D721Med (cell line): ENCODE results near the gene CFL1.

Experiments used
- DNase-seq: peaks from one replicate; pipeline ENCODE4 v3.0.0; 2011; ENCODE audit warnings: low spot score; ENCODE audit not compliant: insufficient read length
- FAIRE-seq: peaks from 2 replicates; lab custom pipeline; 2011; peaks lifted over from hg19 to GRCh38; lab: Jason Lieb, UNC
- TF ChIP-seq, protein P1 (sequence below): IDR thresholded peaks from 2 replicates; pipeline ENCODE4 v1.5.1; 2012; ENCODE audit warnings: mild to moderate bottlenecking, control low read depth; ENCODE audit not compliant: insufficient read depth; ENCODE audit errors: missing control alignments

Gene CFL1

DNA sequence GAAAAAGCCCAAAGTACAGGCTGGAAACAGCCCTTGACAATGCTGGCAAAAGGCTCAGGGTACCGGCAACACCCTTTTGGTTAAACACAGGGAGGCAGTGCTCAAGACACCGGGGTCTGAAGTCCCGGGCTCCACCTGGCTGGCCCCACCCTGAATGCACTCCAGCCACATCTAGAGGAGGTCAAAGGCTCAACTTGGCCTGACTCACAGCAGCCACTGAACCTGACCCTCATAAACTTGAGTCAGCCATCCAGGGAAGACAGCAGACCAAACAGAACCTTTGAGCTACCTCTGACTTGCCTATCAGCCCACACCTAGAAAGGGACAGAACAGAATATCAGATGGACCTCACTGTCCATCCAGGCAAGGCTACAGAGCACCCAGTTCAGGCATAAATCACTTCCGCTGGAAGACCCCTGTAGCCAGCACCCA lies 3.8 kb downstream of the CFL1 start:
- TF ChIP-seq, protein P1, sequence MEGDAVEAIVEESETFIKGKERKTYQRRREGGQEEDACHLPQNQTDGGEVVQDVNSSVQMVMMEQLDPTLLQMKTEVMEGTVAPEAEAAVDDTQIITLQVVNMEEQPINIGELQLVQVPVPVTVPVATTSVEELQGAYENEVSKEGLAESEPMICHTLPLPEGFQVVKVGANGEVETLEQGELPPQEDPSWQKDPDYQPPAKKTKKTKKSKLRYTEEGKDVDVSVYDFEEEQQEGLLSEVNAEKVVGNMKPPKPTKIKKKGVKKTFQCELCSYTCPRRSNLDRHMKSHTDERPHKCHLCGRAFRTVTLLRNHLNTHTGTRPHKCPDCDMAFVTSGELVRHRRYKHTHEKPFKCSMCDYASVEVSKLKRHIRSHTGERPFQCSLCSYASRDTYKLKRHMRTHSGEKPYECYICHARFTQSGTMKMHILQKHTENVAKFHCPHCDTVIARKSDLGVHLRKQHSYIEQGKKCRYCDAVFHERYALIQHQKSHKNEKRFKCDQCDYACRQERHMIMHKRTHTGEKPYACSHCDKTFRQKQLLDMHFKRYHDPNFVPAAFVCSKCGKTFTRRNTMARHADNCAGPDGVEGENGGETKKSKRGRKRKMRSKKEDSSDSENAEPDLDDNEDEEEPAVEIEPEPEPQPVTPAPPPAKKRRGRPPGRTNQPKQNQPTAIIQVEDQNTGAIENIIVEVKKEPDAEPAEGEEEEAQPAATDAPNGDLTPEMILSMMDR, result no peak
- FAIRE-seq, result no peak

DNA sequence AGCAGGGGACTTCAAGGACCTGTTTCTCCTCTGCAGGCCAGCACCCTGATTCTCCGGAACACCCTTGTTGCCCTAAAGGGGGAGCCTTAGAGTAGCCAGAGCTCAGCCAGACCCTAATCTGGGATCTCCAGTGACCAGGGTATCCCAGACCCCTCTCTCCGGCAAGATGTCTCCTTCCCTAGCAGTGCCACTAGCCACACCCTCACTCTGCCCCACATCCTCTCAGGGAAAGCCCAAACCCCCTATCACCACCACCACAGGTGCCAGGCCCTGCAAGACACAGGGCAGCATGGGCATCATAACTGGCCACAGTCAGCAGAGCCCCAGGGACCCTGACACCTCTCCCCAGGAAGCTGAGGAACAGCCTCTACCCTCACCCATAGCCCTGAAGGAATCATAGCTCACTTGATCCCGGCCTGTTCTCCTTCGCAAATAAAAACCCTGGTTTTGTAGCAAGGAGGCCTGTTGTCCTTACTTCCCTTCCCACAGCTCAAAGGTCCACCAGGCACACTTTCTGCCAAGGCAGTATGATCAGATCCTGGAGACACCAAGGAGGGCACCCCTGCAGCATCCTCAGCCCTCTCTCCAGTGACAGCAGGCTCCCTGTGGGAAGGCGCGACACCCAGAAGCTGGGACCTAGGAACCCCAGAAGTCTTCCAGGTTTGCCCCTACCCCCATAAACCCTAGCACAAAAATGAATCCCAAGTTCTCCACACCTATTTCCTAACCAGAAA lies 4.6 kb downstream of the CFL1 start:
- FAIRE-seq (no peak), DNase-seq (no peak)
- TF ChIP-seq, protein P1, result no peak

More for the DNA sequence above, 3.8 kb downstream of the CFL1 start:
- DNase-seq, result no peak

DNA sequence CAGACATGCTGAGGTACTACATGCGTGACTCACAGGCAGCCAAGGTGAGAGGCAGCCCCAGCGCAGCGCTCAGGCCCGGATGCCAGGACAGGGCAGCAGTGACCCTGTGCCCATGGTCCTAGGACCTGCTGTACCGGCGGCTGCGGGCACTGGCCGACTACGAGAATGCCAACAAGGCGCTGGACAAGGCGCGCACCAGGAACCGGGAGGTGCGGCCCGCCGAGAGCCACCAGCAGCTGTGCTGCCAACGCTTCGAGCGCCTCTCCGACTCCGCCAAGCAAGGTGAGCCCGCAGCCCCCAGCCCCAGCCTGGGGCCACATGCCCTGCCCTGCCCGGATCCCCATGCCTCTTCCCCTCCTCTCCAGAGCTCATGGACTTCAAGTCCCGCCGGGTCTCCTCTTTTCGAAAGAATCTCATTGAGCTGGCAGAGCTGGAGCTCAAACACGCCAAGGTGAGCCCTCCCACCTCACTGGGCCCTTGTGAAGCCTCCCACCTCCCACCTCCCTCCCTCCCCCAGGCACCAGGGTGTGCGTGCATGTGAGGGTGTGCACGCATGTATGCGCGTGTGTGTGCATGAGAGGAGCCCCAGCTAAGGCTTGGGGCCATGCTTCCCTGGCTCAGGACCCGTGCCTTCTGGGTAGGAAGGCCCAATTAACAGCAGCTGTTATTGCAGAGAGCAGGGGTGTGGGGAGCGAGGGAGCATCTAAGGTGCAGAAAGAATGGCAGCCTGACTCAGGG lies 5.3 kb downstream of the CFL1 start:
- FAIRE-seq (no peak), DNase-seq (no peak)
- TF ChIP-seq, protein P1, result no peak

DNA sequence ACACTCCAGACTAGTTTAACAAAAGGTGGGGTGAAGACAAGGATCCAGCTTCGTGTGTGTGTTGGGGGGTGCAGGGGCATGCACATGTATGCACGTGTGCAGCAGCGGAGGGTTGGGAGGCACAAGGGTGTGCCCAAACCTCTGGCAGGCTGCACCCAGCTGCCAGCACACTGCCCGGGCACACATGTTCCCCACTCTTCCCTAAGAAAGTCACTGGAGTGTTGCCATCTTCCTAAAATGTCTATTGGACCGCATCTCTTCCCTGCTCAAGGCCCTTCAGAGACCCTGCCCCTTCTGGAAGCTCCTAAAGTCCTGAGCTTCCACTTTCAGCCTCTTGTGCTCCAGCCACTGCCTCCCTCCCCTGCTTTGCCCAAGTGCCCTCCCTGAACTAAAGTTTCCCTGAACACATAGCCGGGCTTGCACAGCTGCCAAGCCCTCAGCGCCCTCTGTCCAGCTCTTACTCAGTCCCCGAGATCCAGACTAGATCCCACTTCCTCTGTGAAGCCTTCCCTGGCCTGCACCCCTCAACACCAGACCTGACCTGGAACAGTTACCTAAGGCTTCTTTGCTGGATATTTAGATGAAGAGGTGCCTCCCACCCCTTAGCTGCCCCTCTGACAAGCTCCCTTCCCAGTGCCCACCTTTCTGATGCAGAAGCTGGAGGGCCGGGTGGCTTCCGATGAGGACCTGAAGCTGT lies 6.0 kb downstream of the CFL1 start:
- FAIRE-seq (no peak), DNase-seq (no peak)
- TF ChIP-seq, protein P1, result no peak

DNA sequence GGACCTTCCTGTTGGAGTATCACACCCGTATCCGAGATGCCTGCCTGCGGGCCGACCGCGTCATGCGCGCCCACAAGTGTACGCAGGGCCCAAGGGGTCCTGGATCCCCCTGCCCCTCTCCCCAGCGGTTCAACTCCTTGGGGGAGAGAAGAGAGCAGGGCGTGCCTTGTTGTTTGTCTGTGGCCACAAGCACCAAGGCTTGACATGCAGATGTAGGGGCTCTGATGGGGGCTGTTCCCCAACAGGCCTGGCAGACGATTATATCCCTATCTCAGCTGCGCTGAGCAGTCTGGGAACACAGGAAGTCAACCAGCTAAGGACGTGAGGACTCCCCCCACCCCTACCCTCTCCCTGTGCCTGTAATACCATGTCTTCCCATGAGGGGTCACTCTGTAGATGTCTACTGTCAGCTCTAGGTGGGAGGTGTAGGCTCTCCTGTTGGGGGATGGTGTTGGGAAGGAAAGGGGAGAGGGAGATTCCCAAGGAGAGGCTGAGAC lies 6.8 kb downstream of the CFL1 start:
- FAIRE-seq (no peak), DNase-seq (no peak)
- TF ChIP-seq, protein P1, result peak; percentile 31

DNA sequence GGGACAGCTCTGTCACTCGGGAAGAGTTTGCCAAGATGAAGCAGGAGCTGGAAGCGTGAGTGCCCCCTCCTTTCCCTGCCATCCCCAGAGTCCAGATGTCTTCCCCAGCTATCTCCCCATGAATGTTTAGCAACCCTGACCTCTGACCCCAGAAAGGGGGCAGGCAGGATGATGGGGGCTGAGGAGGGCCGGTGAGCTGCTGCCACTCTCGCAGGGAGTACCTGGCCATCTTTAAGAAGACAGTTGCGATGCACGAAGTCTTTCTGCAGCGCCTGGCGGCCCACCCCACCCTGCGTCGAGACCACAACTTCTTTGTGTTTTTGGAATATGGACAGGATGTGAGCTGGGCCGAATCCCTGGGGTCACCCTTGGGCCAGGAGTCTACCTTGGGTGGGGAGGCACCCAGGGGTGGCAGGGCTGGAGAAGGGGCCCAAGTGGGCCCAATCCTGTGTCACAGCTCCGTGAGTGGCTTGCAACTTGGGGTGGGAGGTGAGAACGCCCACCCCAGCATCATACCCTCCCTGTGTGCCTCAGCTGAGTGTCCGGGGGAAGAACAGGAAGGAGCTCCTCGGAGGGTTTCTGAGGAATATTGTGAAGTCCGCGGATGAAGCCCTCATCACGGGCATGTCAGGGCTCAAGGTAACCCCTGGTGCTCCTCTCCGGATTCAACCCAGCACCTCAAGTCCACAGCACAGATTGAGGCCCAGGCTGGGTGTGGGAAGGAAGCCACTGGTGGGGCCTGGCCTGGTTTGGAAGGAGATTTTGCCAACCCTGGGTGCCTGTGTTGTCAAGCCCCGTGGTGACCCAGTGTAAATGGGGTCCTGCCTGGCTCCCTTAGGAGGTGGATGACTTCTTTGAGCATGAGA lies 7.5 kb downstream of the CFL1 start:
- no peak for DNase-seq
- TF ChIP-seq, protein P1, result no peak
- no peak for FAIRE-seq
